Gastrocnemius medialis (tissue), 4 donors: ENCODE measurements around the gene CLEC4A.

ENCODE experiments used
- CTCF ChIP-seq, 5 experiments: fragments of 450-650 bp in 3 of 5; fragments of 200-600 bp in 2 of 5; sonication (generic) in 2 of 5; IDR thresholded peaks in 4 of 5; conservative IDR thresholded peaks in 1 of 5; 1 replicate in 4 of 5; 2 replicates in 1 of 5; pipeline ENCODE4 v1.5.1; 2016 to 2019; ENCODE audit warnings: antibody characterized with exemption in 5 of 5, mild to moderate bottlenecking in 3 of 5, moderate library complexity in 3 of 5
- POLR2A ChIP-seq, 2 donors: fragments of 450-650 bp; IDR thresholded peaks; one replicate each; pipeline ENCODE4 v1.6.1; 2017; ENCODE audit warnings: antibody characterized with exemption in 2 of 2, mild to moderate bottlenecking in 2 of 2, moderate library complexity in 2 of 2

GRCh38 chr12:8120072-8120713, 3.2 kb upstream of the CLEC4A start:
- TF ChIP-seq CTCF (IDR thresholded peaks at IDR 0.05 in 4 of 5, conservative IDR thresholded peaks at IDR 0.05 in 1 of 5), result no peak
- TF ChIP-seq POLR2A (IDR thresholded peaks at IDR 0.05), result no peak
